ENCODE results near the gene RENBP. TPM values are rescaled to one million over a fixed set of nuclear protein-coding genes. Genes with fewer than 3 reads are reported as not detected.

Gene RENBP
- total and polyA plus RNA-seq, 2 of the 13 experiments (the other 11 are each of a cell fraction or from before 2014, with no cell fraction given): 1.4 to 2.6 TPM

DNA sequence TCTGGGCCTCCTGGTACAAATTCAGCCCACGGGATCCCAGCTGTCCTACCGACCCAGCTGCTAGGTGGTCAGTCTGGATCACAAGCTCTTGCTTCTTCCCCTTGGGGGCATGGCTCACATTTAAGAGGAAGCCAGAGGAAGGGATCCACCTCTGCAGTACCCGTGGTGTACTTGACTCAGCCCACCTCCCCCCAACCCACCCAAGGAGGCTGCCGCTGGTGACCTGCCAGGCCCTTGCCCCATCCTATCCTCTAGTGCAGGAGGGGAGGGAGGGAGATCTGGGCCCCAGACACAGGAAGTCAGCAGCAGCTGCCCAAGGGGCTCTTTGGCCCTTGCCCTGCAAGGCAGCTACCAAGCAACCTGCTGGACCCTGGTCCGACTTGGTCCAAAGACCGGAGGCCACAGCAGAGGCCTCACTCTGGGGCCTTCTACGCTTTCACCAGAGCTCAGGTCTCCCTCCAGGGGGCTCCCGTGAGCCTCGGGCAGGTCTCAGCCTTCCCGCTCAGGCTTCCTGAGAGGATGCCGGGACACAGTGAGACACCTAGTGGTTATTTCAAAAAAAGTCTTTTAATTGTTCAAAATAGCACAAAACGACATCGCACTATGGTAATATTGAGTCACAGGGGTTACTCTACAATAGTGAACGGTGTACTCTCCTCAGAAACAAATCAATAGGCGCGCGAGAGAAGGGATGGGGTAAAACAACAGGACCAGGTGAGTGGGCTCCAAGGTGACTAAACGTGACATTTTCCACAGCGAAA lies 2.7 kb upstream of the RENBP start (continued):
- TF ChIP-seq THAP11 (CRISPR knock-in tag; IDR thresholded peaks at IDR 0.05): peak; percentile 44
- TF ChIP-seq MED13 (CRISPR knock-in tag; IDR thresholded peaks at IDR 0.05): 0 out of 2 replicates have a peak, but pooled peaks have one; percentile 29
- peak; percentile 51; the same call in 1 of the 2 replicates for TF ChIP-seq SMC3 (IDR thresholded peaks at IDR 0.05; ENCODE audit: low read length)
- TF ChIP-seq, protein P1, sequence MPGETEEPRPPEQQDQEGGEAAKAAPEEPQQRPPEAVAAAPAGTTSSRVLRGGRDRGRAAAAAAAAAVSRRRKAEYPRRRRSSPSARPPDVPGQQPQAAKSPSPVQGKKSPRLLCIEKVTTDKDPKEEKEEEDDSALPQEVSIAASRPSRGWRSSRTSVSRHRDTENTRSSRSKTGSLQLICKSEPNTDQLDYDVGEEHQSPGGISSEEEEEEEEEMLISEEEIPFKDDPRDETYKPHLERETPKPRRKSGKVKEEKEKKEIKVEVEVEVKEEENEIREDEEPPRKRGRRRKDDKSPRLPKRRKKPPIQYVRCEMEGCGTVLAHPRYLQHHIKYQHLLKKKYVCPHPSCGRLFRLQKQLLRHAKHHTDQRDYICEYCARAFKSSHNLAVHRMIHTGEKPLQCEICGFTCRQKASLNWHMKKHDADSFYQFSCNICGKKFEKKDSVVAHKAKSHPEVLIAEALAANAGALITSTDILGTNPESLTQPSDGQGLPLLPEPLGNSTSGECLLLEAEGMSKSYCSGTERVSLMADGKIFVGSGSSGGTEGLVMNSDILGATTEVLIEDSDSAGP (CRISPR knock-in tag; IDR thresholded peaks at IDR 0.05; ENCODE audit: borderline replicate concordance): 0 out of 2 replicates have a peak, but pooled peaks have one; percentile 11
- TF ChIP-seq, protein P2, sequence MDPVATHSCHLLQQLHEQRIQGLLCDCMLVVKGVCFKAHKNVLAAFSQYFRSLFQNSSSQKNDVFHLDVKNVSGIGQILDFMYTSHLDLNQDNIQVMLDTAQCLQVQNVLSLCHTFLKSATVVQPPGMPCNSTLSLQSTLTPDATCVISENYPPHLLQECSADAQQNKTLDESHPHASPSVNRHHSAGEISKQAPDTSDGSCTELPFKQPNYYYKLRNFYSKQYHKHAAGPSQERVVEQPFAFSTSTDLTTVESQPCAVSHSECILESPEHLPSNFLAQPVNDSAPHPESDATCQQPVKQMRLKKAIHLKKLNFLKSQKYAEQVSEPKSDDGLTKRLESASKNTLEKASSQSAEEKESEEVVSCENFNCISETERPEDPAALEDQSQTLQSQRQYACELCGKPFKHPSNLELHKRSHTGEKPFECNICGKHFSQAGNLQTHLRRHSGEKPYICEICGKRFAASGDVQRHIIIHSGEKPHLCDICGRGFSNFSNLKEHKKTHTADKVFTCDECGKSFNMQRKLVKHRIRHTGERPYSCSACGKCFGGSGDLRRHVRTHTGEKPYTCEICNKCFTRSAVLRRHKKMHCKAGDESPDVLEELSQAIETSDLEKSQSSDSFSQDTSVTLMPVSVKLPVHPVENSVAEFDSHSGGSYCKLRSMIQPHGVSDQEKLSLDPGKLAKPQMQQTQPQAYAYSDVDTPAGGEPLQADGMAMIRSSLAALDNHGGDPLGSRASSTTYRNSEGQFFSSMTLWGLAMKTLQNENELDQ (CRISPR knock-in tag; IDR thresholded peaks at IDR 0.05; ENCODE audit: borderline replicate concordance): no peak
- TF ChIP-seq, protein P3, sequence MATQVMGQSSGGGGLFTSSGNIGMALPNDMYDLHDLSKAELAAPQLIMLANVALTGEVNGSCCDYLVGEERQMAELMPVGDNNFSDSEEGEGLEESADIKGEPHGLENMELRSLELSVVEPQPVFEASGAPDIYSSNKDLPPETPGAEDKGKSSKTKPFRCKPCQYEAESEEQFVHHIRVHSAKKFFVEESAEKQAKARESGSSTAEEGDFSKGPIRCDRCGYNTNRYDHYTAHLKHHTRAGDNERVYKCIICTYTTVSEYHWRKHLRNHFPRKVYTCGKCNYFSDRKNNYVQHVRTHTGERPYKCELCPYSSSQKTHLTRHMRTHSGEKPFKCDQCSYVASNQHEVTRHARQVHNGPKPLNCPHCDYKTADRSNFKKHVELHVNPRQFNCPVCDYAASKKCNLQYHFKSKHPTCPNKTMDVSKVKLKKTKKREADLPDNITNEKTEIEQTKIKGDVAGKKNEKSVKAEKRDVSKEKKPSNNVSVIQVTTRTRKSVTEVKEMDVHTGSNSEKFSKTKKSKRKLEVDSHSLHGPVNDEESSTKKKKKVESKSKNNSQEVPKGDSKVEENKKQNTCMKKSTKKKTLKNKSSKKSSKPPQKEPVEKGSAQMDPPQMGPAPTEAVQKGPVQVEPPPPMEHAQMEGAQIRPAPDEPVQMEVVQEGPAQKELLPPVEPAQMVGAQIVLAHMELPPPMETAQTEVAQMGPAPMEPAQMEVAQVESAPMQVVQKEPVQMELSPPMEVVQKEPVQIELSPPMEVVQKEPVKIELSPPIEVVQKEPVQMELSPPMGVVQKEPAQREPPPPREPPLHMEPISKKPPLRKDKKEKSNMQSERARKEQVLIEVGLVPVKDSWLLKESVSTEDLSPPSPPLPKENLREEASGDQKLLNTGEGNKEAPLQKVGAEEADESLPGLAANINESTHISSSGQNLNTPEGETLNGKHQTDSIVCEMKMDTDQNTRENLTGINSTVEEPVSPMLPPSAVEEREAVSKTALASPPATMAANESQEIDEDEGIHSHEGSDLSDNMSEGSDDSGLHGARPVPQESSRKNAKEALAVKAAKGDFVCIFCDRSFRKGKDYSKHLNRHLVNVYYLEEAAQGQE (IDR thresholded peaks at IDR 0.05; ENCODE audit: borderline replicate concordance in 1 of 2, low read depth in 1 of 2, low read length in 2 of 2): peak in 1 of 2 experiments; percentile 25; a peak in 1 of 4 replicates
- TF ChIP-seq ELF1 (CRISPR knock-in tag; IDR thresholded peaks at IDR 0.05): peak; percentile 55
- peak; percentile 77 for TF ChIP-seq ZFY (CRISPR knock-in tag; IDR thresholded peaks at IDR 0.05)
- peak; percentile 27; the same call in 1 of the 2 replicates for TF ChIP-seq SOX5 (CRISPR knock-in tag; IDR thresholded peaks at IDR 0.05; ENCODE audit: borderline replicate concordance)
- TF ChIP-seq ZNF780A (CRISPR knock-in tag; IDR thresholded peaks at IDR 0.05): no peak
- TF ChIP-seq ZIK1 (CRISPR knock-in tag; IDR thresholded peaks at IDR 0.05; ENCODE audit: borderline replicate concordance, low read depth): no peak
- TF ChIP-seq GATAD1 (CRISPR knock-in tag; IDR thresholded peaks at IDR 0.05): 0 out of 2 replicates have a peak, but pooled peaks have one; percentile 11
- peak; percentile 24 for TF ChIP-seq AGO1 (IDR thresholded peaks at IDR 0.05; ENCODE audit: low read depth, low read length, poor library complexity, severe bottlenecking)
- TF ChIP-seq STAT5B (CRISPR knock-in tag; IDR thresholded peaks at IDR 0.05): no peak
- TF ChIP-seq, protein P4, sequence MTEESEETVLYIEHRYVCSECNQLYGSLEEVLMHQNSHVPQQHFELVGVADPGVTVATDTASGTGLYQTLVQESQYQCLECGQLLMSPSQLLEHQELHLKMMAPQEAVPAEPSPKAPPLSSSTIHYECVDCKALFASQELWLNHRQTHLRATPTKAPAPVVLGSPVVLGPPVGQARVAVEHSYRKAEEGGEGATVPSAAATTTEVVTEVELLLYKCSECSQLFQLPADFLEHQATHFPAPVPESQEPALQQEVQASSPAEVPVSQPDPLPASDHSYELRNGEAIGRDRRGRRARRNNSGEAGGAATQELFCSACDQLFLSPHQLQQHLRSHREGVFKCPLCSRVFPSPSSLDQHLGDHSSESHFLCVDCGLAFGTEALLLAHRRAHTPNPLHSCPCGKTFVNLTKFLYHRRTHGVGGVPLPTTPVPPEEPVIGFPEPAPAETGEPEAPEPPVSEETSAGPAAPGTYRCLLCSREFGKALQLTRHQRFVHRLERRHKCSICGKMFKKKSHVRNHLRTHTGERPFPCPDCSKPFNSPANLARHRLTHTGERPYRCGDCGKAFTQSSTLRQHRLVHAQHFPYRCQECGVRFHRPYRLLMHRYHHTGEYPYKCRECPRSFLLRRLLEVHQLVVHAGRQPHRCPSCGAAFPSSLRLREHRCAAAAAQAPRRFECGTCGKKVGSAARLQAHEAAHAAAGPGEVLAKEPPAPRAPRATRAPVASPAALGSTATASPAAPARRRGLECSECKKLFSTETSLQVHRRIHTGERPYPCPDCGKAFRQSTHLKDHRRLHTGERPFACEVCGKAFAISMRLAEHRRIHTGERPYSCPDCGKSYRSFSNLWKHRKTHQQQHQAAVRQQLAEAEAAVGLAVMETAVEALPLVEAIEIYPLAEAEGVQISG (CRISPR knock-in tag; IDR thresholded peaks at IDR 0.05): 0 out of 2 replicates have a peak, but pooled peaks have one; percentile 28
- no peak for TF ChIP-seq U2AF1 (optimal IDR thresholded peaks at IDR 0.05; ENCODE audit: low read depth, low read length)
- peak; percentile 74; the same call in 1 of the 2 replicates for TF ChIP-seq MED1 (CRISPR knock-in tag; IDR thresholded peaks at IDR 0.05)
- no peak for TF ChIP-seq ZNF878 (CRISPR knock-in tag; IDR thresholded peaks at IDR 0.05)

Data from HepG2 (cell line).